ENCODE results near the gene MAOB. TPM values are rescaled to one million over a fixed set of nuclear protein-coding genes. Genes with fewer than 3 reads are reported as not detected.
A peak's percentile ranks its signal among the peaks of the same experiment; 100 is the strongest.
"Not testable (repeated sequence)": the region's sequence is repeated elsewhere in the genome, so short reads cannot be mapped to it uniquely, and the experiment has no call there.

Gene MAOB
- not detected in 2 replicates for total RNA-seq (2013; cell fraction: nucleolus; rRNA removed)
- not detected in 2 replicates for total RNA-seq (2014; rRNA removed)
- not detected in 2 replicates for total RNA-seq (2014; rRNA removed; fragmentation: Illumina TruSeq; extraction: Trizol)
- total RNA-seq (2021) = 0.21 TPM in 1 of 2 replicates, not detected in the other
- polyA plus RNA-seq (2011; ENCODE audit: low read depth) = not detected
- not detected in 2 replicates for polyA plus RNA-seq (2011; rRNA removed)
- not detected in 2 replicates for polyA plus RNA-seq (2011; cell fraction: cytosol; rRNA removed)
- polyA plus RNA-seq (2011; cell fraction: nucleus; rRNA removed) = not detected in 2 replicates
- not detected in 2 replicates for polyA plus RNA-seq (2012)
- not detected in 2 replicates for polyA plus RNA-seq (2014; fragmentation: Illumina TruSeq; extraction: Trizol)
- not detected for polyA plus RNA-seq (2014; fragmentation: Nextera tagmentation; extraction: Ambion mirVana)
- polyA plus RNA-seq (2014; rRNA removed) = not detected in 2 replicates
- polyA plus RNA-seq (2016; fragmentation: Nextera tagmentation; extraction: Ambion mirVana) = not detected
- polyA minus RNA-seq (2011; rRNA and poly(A)+ RNA removed) = not detected in 2 replicates
- polyA minus RNA-seq (2011; cell fraction: cytosol; rRNA and poly(A)+ RNA removed) = not detected in 2 replicates
- polyA minus RNA-seq (2011; cell fraction: nucleus; rRNA and poly(A)+ RNA removed) = not detected in 2 replicates
- Bru-seq, nascent RNA = percentile 1 among the genes with signal in this experiment
- BruChase-seq, experiment 1, labeled RNA remaining after a 6-hour chase = percentile 2 among the genes with signal in this experiment
- BruChase-seq, experiment 2, labeled RNA remaining after a 2-hour chase = percentile 3 among the genes with signal in this experiment
- long read RNA-seq, experiment 1 = 0 reads
- long read RNA-seq, experiment 2 = 0 reads

DNA sequence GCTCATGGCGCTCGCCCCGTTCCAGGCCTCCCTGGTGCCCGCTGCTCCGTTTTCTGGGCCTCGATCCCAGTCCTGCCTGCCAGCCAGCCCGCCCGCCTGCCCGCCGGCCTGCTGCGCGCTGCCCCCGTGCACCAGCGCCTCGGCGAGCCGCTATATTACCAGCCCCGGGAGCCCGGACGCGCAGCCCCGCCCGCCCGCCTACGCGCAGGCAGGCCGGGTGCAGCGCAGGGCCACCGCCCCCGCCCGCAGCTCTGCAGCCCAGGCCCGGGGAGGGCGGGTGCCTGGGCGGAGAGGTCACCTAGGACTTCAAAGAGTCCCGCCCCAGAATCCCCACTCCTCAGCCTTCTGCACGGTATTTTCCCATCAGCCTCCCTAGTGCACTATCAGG is at the start of gene MAOB:
TSS of gene MAOB (minus strand) at position 157 of the 388 bp plus-strand sequence. CDS start at position 6, 151 bp downstream.
- Histone ChIP-seq H3K4me3 (no peak within 1 kb of the TSS), H3K4me1 (ENCODE audit: control insufficient read depth, insufficient read depth, low read length) (no peaks in the 10 kb centered on the region), H3K27ac (ENCODE audit: control insufficient read depth, insufficient read depth) (no peak within 1 kb of the TSS), H3K9me3 (replicated peaks; ENCODE audit: control insufficient read depth, insufficient read depth, low read length) (no peaks in the 10 kb centered on the region; the same call in 2 of the 3 replicates), H2AFZ (ENCODE audit: control insufficient read depth, low read depth, low read length) (no peak within 1 kb of the TSS), H3K9ac (ENCODE audit: control insufficient read depth, insufficient read depth, low read length) (no peak within 1 kb of the TSS), H3K27me3 (replicated peaks in 1 of 2; ENCODE audit: control insufficient read depth in 2 of 2, insufficient read depth in 2 of 2, low read length in 1 of 2) (no peaks in the 10 kb centered on the region; a peak in 1 of 4 replicates), H4K20me1 (ENCODE audit: control insufficient read depth, insufficient read depth) (no peaks in the 10 kb centered on the region), H3K36me3 (ENCODE audit: control insufficient read depth in 2 of 2, insufficient read depth in 2 of 2, low read length in 1 of 2) (no peaks in the 10 kb centered on the region), H3K79me2 (ENCODE audit: control insufficient read depth, insufficient read depth, low read length) (no peaks in the 10 kb centered on the region), H3K4me2 (ENCODE audit: control insufficient read depth, insufficient read depth) (no peak within 1 kb of the TSS)
- DNase-seq (ENCODE audit: low read depth, low spot score) (no peak), FAIRE-seq (no peak), ATAC-seq (no peak)
- in situ Hi-C loops (cut with MboI) = no loop called here
- ChIA-PET RAD21 (ENCODE audit: unreplicated experiment) (no interaction called here), POLR2A (no interaction called here), SMC1A (ENCODE audit: uncharacterized antibody, unreplicated experiment) (no interaction called here), CTCF (no interaction called here)
- WGBS (ENCODE audit: insufficient coverage, insufficient replicate concordance, low lambda C conversion rate, missing lambda C conversion rate) = 34% methylated on average over 28 of the region's 36 CpGs
- intact Hi-C loops (cut with micrococcal nuclease; ENCODE audit: unreplicated experiment) = no loop called here
- BruUV-seq (replicated peaks) = no TSS peak
- TF ChIP-seq EGR1 (IDR thresholded peaks at IDR 0.05; ENCODE audit: borderline replicate concordance in 1 of 2, low read depth in 2 of 2, low read length in 2 of 2) = 0 out of 3 replicates have a peak, but pooled peaks of 1 of the 2 experiments have one; percentile 7
- no peak for TF ChIP-seq STAT1 (conservative IDR thresholded peaks at IDR 0.05)

DNA sequence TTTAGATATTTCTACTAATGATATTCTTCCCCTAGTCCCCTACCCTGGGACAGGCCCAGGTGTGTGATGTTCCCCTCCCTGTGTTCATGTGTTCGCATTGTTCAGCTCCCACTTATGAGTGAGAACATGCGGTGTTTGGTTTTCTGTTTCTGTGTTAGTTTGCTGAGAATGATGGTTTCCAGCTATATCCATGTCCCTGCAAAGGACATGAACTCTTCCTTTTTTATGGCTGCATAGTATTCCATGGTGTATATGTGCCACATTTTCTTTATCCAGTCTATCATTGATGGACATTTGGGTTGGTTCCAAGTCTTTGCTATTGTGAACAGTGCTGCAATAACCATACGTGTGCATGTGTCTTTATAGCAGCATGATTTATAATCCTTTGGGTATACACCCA is 39.8 kb upstream of the MAOB start:
- H3K9me3 ChIP-seq (replicated peaks; ENCODE audit: control insufficient read depth, insufficient read depth, low read length); H3K36me3 ChIP-seq (ENCODE audit: control insufficient read depth in 2 of 2, insufficient read depth in 2 of 2, low read length in 1 of 2); H3K9ac ChIP-seq (ENCODE audit: control insufficient read depth, insufficient read depth, low read length); H3K27ac ChIP-seq (ENCODE audit: control insufficient read depth, insufficient read depth); CTCF ChIA-PET; SMC1A ChIA-PET (ENCODE audit: uncharacterized antibody, unreplicated experiment); BruUV-seq (replicated peaks); H3K4me1 ChIP-seq (ENCODE audit: control insufficient read depth, insufficient read depth, low read length); FAIRE-seq; H3K4me2 ChIP-seq (ENCODE audit: control insufficient read depth, insufficient read depth); ATAC-seq; in situ Hi-C loops (cut with MboI); POLR2A ChIA-PET; H3K27me3 ChIP-seq (replicated peaks in 1 of 2; ENCODE audit: control insufficient read depth in 2 of 2, insufficient read depth in 2 of 2, low read length in 1 of 2); H3K4me3 ChIP-seq; DNase-seq (ENCODE audit: low read depth, low spot score); H2AFZ ChIP-seq (ENCODE audit: control insufficient read depth, low read depth, low read length); H4K20me1 ChIP-seq (ENCODE audit: control insufficient read depth, insufficient read depth); H3K79me2 ChIP-seq (ENCODE audit: control insufficient read depth, insufficient read depth, low read length); RAD21 ChIA-PET (ENCODE audit: unreplicated experiment); intact Hi-C loops (cut with micrococcal nuclease; ENCODE audit: unreplicated experiment): not testable (repeated sequence)
- 50% methylated on average over 3 of the region's 3 CpGs for WGBS (ENCODE audit: insufficient coverage, insufficient replicate concordance, low lambda C conversion rate, missing lambda C conversion rate)

DNA sequence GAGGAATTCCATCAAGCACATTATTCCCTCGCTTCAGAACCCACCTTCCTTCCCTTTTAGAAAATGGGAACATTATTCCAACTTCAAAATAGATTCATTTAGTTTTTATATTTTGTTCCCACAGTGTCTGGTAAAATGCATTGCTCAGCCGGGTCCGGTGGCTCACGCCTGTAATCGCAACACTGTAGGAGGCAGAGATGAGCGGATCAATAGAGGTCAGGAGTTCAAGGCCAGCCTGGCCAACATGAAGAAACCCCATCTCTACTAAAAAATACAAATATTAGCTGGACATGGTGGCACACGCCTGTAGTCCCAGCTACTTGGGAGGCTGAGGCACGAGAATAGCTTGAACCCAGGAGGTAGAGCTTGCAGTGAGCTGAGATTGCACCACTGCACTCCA is 28.5 kb upstream of the MAOB start:
- 50% methylated on average over 8 of the region's 8 CpGs for WGBS (ENCODE audit: insufficient coverage, insufficient replicate concordance, low lambda C conversion rate, missing lambda C conversion rate)
- in situ Hi-C loops (cut with MboI); H3K9me3 ChIP-seq (replicated peaks; ENCODE audit: control insufficient read depth, insufficient read depth, low read length); POLR2A ChIA-PET; H3K27me3 ChIP-seq (replicated peaks in 1 of 2; ENCODE audit: control insufficient read depth in 2 of 2, insufficient read depth in 2 of 2, low read length in 1 of 2); H3K4me3 ChIP-seq; FAIRE-seq; H3K79me2 ChIP-seq (ENCODE audit: control insufficient read depth, insufficient read depth, low read length); DNase-seq (ENCODE audit: low read depth, low spot score); BruUV-seq (replicated peaks); H3K36me3 ChIP-seq (ENCODE audit: control insufficient read depth in 2 of 2, insufficient read depth in 2 of 2, low read length in 1 of 2); H4K20me1 ChIP-seq (ENCODE audit: control insufficient read depth, insufficient read depth); H3K9ac ChIP-seq (ENCODE audit: control insufficient read depth, insufficient read depth, low read length); CTCF ChIA-PET; ATAC-seq; H3K4me2 ChIP-seq (ENCODE audit: control insufficient read depth, insufficient read depth); RAD21 ChIA-PET (ENCODE audit: unreplicated experiment); H2AFZ ChIP-seq (ENCODE audit: control insufficient read depth, low read depth, low read length); H3K27ac ChIP-seq (ENCODE audit: control insufficient read depth, insufficient read depth); intact Hi-C loops (cut with micrococcal nuclease; ENCODE audit: unreplicated experiment); H3K4me1 ChIP-seq (ENCODE audit: control insufficient read depth, insufficient read depth, low read length): not testable (repeated sequence)
- SMC1A ChIA-PET (ENCODE audit: uncharacterized antibody, unreplicated experiment) = interaction anchor here (0.7 kb wide), 1 partner anchor 286 kb away, joined by 3 read pairs; no protein-coding TSS in a partner anchor
